HG02763 (cell line): ENCODE measurements around the gene WWC1.
A peak's percentile ranks its signal among the peaks of the same experiment; 100 is the strongest.
"Not testable (repeated sequence)": the region's sequence is repeated elsewhere in the genome, so short reads cannot be mapped to it uniquely, and the experiment has no call there.

ENCODE experiments used
- ATAC-seq: cut with Tn5 transposase; IDR thresholded peaks from one replicate; pipeline ENCODE4 v1.9.1; 2021; ENCODE audit warnings: mild to moderate bottlenecking, moderate library complexity; ENCODE audit not compliant: unreplicated experiment

WWC1 gene

DNA sequence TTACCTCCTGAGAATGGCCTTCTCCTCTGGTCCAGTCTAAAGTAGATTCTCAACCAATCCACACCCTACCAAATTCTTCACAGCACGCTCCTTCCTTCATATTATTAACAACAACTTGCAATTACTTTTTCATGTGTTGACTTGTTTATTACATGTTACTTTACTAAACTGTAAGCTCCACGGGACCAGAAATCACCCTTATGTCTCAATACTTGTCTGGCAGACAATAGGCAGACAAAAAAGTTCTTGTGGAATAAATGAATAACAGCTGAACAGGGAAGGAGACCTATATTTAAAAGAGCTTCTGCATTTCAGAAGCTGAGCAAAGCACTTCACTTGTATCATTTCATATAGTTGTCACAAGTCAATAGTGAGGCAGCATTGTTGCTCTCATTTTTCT is 5.7 kb upstream of the WWC1 start:
- no peak for ATAC-seq

DNA sequence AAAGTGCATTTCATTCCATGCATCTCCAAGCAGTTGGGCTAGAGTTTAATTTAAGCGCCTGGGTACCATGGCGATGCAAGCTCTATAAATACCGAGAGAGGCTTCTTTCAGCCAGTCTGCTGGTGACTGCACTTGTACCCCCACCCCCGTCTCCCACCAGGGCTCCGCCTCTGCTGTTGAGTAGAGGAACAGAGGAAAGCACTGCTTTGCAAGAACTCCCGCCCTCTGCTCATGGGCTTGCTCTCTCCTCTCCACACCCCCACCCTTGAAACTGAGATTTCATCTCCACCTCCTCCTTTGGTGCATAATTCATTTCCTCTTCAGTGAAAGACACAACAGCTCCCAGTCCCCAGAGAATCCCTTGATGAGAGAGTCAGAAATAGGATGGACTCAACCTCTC is 5.1 kb upstream of the WWC1 start:
- no peak for ATAC-seq

DNA sequence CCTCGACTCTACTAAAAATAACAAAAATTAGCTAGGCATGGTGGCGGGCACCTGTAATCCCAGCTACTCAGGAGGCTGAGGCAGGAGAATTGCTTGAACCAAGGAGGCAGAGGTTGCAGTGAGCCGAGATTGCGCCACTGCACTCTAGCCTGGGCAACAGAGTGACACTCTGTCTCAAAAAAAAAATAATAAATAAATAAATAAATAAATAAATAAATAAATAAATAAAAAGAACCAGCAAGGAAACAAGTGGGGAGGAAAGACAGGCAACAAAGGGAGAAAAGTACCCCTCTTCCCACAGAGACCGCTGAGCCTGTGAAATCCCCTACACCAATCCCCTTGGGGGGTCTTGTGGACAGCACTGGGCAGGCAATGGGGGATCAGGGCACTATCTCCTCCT is 4.6 kb upstream of the WWC1 start:
- ATAC-seq, result not testable (repeated sequence)

DNA sequence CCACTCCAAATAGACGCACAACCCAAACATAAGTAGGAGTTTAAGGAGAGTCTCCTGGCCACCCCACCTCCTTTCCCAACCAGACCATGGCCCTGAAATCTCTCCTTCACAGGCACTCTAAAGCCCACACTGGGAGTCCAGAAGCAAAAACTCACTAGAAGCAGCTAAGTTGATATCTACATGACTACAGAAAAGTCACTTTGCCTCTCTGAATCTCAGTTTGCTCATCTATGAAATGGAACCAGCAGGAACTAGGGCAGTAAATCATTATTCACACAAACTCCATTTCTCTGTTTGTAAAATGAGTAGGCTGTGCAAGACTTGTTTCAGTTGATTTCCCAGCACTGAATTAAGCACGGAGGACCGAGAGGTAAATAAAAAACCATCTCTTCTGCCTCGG is 4.1 kb upstream of the WWC1 start:
- ATAC-seq, result no peak

DNA sequence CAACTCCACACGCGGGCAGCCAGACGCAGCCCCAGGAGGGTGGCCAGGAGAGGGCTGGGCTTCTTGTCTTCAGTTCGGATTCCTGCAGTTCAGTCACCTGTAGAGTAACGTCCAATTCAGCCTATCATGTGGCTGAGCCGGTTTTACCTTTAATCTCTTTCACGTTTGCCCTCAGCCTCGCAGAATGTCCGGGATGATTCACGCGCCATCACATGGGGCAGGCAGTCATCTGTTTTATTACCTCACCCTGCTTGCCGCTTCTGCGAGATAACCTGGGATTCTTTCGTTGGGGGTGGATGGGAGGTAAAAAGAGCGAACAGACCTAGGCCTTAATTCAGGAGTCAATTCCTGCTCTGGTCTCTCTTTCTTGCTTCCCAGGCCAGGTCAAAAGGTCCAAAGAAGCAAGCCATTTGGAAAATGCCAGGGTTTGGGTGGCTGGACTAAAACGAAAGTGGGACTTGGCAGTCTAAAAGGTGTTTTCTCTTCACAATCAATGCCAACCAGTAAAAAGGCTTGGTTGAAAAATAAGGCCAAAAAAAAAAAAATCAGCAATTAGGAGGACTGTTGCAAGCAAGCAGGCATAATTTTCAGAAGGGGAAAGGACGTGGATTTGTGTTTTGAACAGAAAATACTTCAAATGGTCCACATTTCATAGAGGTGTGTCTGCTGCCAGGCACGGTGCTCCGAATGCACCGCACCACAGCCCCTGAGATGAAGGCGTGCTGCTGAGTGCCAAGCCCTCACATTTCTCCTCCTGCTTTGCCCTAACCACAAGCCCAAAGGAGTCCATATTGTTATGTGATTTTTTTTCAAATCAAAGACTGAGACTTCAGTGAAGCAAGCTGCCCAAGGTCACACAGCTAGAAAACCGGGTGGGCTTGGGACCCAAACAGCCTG is 2.8 kb upstream of the WWC1 start:
- ATAC-seq, result no peak

DNA sequence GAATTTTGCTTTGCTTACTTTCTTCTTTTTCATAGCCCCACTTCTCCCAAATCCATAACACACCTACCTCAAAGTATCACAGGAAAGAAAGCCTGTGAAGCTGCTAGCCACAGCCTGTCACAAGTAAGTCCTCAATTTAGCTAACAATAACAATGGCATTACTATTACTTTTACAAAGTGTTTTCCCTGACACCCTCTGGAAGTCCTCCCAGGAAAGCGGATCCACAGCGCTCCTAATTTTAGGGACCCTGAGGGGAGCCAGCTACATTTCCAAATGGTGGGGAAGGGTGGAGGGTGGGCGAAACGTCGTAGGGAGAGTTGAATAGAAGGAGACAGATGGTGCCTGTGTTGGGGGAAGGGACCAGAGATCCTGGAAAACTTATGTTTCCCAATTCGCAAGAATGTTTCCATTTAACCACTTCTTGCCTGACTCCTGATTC is 523 bp upstream of the WWC1 start:
- no peak for ATAC-seq

DNA sequence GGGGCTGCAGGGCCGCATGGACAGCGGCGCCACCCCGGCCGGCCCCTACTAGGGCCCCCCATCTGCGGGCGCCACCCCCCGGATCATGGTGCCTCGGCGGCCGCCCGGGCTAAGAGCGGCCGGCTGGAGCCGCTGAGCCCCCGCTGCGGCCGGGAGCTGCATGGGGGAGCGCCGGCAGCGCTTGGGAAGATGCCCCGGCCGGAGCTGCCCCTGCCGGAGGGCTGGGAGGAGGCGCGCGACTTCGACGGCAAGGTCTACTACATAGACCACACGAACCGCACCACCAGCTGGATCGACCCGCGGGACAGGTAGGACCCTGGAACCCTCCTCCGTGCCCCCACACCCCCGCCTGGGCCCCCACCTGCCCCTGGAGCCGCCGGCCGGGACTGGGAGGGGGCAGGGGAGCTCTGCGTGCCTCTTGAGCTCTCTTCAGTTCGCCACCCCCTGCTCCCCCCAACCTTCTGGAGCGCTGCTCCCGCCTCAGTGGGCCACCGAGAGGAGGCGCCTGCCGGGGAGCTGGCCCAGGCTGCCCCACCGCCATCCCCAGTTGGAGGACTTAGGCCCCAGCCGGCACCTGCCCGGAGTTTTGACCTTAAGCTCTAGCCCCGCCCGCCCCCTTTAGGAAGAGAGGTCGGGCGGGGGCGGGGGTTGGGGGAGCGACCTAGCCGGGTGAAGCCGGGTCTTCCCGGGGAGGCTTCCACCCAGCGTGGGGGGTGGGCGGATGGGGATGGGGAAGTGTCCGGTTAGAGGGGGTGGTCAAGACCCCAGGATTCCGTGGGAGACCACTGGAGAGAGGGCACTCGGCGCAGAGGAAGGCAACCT is 730 bp downstream of the WWC1 start:
- ATAC-seq, result peak; percentile 17

DNA sequence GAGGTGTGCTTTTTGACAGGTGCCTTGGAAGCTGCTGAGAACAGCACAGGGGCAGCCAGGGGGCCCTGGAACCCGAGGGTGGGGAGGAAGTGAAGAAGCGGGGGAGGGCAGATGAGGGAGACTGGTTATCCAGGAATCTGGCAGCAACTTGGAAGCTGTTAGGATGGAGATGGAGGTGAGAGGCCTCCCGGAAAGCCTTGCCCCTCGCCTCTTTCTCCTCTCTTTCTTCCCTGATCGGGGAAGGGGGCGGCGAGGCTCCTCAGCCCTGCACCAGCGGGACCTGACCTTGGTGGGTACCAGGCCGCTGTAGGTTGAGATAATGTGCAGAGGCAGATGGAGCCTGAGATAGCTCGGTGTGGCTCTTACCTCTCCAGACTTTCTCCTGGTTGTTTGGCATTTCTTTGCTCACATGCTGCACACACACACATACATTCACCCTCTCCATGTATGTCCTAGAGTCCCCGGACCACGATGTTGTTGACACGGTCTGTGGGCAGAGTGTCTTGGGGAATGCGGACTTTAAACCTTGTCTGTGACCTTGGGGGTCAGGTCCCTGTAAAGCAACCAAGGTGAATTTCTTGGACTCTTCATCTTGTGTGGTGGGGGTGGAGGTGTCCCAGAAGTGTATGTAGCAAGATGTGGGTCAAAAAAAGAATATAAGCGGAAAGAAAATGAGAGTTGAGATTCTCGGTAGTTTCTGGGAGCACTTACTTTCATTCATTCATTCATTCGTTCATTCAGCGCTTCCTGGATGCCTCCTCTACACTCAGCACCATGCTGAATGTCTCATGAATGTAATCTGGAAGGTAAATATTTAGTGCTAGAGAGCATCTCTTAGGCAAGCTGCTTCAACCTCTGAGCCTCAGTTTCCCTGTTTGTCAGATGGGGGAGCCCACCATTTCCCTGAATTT is 1.6 kb downstream of the WWC1 start:
- ATAC-seq, result no peak

DNA sequence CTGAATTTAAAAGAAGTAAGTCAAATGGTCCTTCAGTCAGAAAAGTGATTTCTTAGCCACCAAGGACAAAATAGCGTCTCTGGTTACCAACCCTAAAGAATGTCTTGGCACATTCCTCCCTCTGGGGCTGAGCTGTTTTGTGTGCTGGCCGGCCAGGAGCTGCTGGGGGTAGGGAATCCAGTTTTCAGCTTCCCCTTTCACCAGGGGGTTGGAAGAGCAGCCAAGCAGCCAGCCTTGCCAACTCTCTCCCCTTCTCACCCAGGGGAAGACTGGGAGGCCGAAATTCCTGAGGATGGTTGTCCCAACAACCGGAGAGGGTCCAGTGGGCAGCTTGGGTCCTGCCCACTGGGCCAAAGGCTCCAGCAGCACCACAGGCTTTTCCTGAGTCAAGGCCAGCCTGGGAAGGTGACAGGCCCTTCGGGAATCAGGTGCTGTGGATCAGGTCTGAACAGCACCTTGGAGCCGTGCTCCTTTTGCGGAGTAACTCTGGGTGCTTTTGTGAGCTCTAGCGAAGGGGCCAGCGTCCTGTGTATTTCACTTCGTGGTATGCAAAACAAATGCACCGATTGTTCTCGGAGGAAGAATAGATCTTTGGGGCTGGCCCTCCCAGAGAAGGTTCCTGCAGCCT is 4.2 kb downstream of the WWC1 start:
- no peak for ATAC-seq

DNA sequence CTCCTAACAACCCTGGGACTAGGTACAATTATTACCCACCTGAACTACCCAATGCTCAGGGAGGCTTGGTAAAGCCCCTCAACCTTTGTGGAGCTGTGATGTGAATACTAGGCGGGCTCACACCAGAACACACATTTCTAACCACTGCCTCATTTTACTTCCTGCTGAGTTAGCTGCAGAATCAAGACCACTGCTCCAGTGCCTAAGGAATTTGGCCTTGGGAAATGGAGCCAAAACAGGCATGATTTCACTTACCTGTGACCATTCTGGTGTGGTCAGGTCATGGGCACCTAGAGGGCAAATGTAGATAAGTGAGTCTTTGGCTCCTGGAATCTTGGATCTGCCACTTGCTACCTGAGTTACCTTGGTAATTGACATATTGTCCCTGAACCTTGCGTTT is 5.2 kb downstream of the WWC1 start:
- ATAC-seq, result no peak

DNA sequence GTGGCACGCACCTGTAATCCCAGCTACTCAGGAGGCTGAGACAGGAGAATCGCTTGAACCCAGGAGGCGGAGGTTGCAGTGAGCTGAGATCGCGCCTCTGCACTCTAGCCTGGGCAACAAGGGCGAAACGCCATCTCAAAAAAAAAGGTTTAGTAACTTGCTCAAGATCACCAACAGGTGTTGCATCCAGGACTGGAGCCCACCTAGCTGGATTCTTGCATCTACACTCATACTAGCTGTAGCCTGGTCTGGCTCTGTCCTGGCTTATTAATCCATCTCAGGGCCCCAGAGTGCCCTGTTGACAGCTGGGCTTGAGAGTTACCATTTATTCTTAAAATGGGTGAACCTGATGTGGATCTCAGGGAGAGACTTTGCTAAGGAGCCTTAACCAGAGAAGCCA is 7.5 kb downstream of the WWC1 start:
- no peak for ATAC-seq

DNA sequence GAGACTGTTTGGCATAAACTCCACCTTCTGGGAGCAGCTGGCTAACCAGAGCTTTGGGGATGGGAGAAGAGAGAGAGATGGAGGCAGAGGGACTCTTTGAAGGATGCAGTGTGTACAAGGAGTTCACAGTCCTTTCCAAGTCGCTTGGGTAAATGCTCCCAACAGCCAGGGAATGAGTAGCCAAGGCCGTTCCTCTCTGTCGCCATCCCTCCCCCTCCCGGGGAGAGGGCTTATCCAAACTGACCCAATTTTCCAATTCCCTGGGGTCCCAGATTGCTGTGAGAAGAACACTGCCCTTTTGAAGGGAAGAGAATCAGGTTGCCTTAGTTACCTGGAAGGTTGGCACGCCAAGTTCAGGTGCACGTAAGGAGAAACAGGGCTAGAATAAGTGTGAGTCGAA is 7.9 kb downstream of the WWC1 start:
- no peak for ATAC-seq

DNA sequence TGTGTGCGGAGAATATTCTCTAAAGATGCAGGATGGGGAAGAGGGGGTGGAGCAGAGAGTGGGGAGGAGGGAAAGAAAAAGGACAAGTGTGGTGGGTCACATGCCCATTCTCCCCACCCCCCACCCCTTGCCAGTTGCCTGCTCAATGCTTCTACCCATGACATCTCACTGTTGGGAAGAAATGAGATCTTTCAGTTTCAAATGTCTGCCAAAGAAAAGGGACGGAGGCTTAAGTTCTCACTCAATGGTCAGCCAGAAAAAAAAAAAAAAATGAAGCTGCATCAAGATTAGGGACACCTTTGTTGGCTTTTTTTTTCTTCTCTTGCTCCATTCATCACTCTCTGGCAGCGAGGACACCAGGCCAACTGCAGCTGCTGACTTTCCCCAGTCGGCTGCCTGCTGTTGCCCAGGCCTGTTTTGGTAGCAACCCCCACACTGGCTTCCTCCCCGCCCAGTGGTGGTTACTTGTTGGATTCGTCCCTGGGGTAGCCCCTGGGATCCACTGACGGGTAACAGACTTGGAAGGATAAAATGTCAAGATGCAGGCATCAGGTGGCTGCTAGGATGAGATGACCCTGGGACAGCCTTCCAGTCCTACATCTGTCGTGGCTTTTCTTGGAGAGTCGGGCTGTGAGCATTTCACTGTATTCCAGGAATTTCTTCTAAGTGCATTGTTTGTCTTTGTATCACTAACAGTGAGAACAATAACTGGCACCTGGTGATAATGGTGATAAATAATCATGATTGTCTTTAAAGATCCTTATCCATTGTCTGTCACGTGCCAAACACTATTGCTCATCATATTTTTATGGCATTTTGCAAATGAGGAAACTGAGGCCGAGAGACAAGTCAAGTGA is 9.1 kb downstream of the WWC1 start:
- no peak for ATAC-seq

DNA sequence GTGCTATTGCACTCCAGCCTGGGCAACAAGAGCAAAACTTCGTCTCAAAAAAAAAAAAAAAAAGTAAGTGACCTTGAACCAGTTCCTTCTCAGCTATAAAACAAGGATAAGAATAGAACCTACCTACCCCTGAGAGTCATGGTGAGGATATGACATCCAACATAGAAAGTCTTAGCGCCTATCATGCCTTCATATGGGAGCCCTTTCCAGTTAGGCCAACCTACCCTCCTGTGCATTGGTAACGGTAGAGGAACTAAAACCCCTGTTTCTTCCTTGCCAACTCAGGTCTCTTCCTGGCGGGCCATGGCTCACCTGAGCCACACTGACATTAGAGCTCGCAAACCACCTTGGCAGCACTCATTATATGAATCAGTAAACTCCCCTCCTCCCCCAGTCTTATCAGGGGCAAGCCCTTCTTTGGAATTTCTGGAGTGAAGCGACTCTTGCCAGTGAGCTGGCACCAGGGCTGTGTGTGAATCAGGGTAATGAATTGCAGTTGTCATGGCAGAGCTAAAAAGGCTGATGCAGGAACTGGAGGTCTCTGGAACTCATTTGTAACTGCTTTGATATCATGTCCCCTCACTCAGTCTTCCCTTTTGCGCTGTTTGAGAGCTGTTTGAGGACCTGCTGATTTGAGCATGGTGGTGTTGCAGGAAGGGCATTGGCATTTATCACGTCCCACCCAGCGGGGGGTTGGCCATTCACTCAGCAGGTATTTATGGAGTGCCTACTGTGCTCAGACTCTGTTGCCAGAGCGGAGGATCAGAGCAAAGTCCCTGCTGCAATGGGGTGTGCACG is 10.3 kb downstream of the WWC1 start:
- ATAC-seq, result no peak

DNA sequence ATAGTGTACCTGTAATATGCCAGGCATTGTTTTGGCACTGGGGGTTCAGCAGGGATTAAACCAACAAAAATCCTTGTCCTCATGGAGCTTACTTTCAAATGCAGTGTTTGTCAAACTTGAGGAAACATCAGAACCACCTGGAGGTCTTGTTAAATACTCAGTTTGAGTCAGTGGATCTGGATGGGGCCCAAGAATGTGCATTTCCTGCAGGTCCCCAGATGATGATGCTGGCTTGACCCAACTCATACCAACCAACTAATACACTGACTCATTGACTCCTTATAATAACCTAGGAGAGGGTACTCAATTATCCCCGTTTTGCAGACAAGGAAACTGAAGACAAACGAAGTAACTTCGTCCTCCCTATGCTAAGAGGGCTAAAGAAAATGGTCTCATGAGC is 11.3 kb downstream of the WWC1 start:
- no peak for ATAC-seq

DNA sequence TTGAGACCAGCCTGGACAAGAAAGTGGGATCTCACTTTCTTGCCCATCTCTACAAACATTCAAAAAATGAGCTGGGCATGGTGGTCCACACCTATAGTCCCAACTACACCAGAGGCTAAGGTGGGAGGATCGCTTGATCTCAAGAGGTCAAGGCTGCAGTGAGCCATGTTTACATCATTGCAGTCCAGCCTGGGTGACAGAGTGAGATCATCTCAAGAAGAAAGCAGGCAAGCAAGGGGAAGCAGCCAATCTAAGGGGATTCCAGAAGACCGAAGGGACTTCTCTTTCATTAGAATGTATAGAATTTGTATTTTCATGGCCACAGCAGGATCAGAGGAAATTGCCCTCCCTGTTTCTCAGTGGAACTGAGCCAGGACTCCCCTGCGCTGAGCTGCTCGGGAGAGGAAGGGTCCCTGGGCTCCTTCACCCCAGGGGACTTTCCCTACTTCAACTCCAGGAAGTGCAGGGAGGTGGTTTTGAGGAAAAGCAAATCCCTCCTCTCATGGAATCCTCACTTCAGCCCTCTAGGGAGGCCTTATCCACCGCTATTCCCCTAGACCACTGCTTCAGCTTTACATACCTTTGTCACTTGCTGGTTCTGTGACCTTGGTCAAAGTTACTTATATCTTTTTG is 12.1 kb downstream of the WWC1 start:
- no peak for ATAC-seq

DNA sequence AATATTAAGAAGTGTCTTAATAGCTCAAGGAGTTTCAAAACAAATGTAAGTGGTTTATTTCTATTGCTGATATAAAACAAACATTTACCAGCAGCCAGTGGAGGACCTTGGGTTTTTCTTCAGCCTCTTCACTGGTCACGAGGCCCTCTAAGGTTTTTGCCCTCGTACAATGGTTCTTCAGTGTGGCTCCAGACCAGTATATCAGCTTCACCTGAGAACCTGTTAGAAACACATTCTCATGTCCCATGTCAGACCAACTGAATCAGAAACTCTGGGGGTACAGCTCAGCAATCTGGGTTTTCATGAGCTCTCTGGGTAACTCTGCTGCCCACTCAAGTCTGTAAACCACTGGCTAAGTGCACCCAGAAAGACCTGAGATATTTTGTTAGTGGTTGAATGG is 12.9 kb downstream of the WWC1 start:
- ATAC-seq, result no peak

DNA sequence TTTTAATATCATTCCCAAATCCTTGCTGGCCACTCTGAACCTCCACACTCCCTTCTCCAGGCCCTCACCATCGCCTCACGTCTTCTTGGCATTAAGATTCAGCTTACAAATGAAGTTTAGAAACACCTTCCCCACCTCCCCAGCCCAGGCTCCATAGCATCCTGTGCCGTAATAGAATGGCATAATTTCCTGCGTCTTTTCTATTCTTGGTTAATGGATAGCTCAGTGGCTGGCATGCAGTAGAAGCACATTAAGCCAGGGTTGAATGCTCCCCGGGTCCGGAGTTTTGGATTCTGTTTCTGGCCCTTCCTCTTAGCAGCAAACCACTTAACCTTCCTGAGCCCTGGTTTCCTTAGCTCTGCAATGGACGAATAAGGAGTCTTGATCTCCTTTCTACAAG is 13.8 kb downstream of the WWC1 start:
- no peak for ATAC-seq
